Myocyte (in vitro differentiated cells): ENCODE data around the gene TMCO1. TPM values are rescaled to one million over a fixed set of nuclear protein-coding genes. Genes with fewer than 3 reads are reported as not detected.
A peak's percentile ranks its signal among the peaks of the same experiment; 100 is the strongest.
"Not testable (repeated sequence)": the region's sequence is repeated elsewhere in the genome, so short reads cannot be mapped to it uniquely, and the experiment has no call there.

Experiments used
- DNase-seq: peaks from one replicate; pipeline ENCODE4 v3.0.0-alpha.2; 2012; ENCODE audit warnings: low read depth
- total RNA-seq: library from RNA; depleted of rRNA; stranded (reverse); fragments of >200 nt; gene quantifications from 2 replicates; pipeline ENCODE4 v1.2.3, GENCODE V29; 2014

Gene TMCO1
- total RNA-seq, 1 donor from 2014 or later = 87.2 TPM

- DNase-seq = no peak
Observed at GRCh38 chr1:165747632-165748447, 20.8 kb downstream of the TMCO1 start.

- DNase-seq = not testable (repeated sequence)
Observed at GRCh38 chr1:165744913-165745312, 23.8 kb downstream of the TMCO1 start.

- no peak for DNase-seq
Observed at GRCh38 chr1:165742194-165742593, 26.5 kb downstream of the TMCO1 start.

GRCh38 chr1:165738794-165739193 lies 29.9 kb downstream of the TMCO1 start:
- DNase-seq = no peak

- no peak for DNase-seq
Observed at GRCh38 chr1:165737196-165737595, 31.5 kb downstream of the TMCO1 start.

- no peak for DNase-seq
Observed at GRCh38 chr1:165734906-165735305, 33.8 kb downstream of the TMCO1 start.

GRCh38 chr1:165726841-165727240 lies 41.8 kb downstream of the TMCO1 start:
- DNase-seq = no peak

GRCh38 chr1:165726169-165726568 lies 42.5 kb downstream of the TMCO1 start:
- no peak for DNase-seq

- peak; percentile 68 for DNase-seq
Observed at GRCh38 chr1:165717918-165718515, 50.7 kb downstream of the TMCO1 start.

GRCh38 chr1:165716265-165717051 lies 52.2 kb downstream of the TMCO1 start:
- DNase-seq = not testable (repeated sequence)

- DNase-seq = no peak
Observed at GRCh38 chr1:165712764-165713163, 55.9 kb downstream of the TMCO1 start.

GRCh38 chr1:165707984-165708706 lies 60.5 kb downstream of the TMCO1 start:
- no peak for DNase-seq

GRCh38 chr1:165703648-165704047 lies 65.0 kb downstream of the TMCO1 start:
- no peak for DNase-seq

- DNase-seq = not testable (repeated sequence)
Observed at GRCh38 chr1:165701922-165702321, 66.7 kb downstream of the TMCO1 start.

- DNase-seq = no peak
Observed at GRCh38 chr1:165699577-165699976, 69.1 kb downstream of the TMCO1 start.

GRCh38 chr1:165698761-165699052 lies 70.0 kb downstream of the TMCO1 start:
- DNase-seq = no peak

- DNase-seq = peak; percentile 88
Observed at GRCh38 chr1:165697881-165698760, 70.5 kb downstream of the TMCO1 start, which contains the start of gene ALDH9A1. Gene ALDH9A1 (minus strand): TSS chr1:165698562. CDS start chr1:165698558, 4 bp downstream.

- DNase-seq = peak; percentile 38
Observed at GRCh38 chr1:165697491-165697880, 71.2 kb downstream of the TMCO1 start.

GRCh38 chr1:165696625-165697100 lies 72.0 kb downstream of the TMCO1 start:
- peak; percentile 81 for DNase-seq

GRCh38 chr1:165695031-165695430 lies 73.6 kb downstream of the TMCO1 start:
- DNase-seq = no peak
